GM12864 (cell line): Measurements from ENCODE around the gene LLGL1.

ENCODE experiments used
- DNase-seq: peaks from one replicate; pipeline ENCODE4 v3.0.0-alpha.2; 2011; ENCODE audit warnings: low read depth
- H3K4me3 ChIP-seq: 2 replicates; pipeline ENCODE4 v1.5.1; 2011; ENCODE audit warnings: mild to moderate bottlenecking, low read depth, low read length, control low read depth
- TF ChIP-seq, protein P1 (sequence below): IDR thresholded peaks from 2 replicates; pipeline ENCODE4 v1.5.1; 2011; ENCODE audit warnings: low read depth, mild to moderate bottlenecking, moderate library complexity, low read length, control low read depth, inconsistent platforms; ENCODE audit errors: missing control alignments

The LLGL1 gene

DNA sequence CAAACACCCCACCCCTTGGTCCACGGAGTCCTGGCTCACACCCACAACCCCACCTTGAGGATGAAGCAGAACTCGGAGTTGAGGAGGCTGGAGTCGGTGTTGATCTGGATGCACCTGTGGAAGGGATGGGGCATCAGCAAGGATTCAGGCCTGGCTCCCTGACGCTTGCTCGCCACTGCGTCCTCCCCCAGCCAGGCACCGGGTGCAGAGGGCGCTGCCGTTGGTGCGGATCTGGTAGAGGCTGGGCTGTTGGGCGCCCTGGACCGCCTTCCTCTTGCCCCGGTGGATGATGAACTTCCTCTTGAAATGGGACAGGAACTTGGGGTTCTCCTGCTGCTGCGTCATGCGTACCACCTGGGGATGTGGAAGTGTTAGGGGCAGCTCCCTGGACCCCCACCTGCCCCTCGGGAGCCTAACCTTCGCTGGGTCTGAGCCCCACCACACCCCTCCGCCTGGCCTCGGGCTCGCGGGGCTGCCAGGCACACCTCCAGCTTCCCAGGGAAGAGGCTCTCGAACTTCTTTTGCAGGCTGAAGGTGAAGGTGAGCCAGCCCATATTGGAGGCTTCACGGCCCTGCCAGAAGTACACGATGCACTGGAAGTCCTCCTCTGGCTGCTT lies 20.8 kb downstream of the LLGL1 start:
- H3K4me3 ChIP-seq = no peak overlapping the region
- no peak for DNase-seq
- TF ChIP-seq, protein P1, sequence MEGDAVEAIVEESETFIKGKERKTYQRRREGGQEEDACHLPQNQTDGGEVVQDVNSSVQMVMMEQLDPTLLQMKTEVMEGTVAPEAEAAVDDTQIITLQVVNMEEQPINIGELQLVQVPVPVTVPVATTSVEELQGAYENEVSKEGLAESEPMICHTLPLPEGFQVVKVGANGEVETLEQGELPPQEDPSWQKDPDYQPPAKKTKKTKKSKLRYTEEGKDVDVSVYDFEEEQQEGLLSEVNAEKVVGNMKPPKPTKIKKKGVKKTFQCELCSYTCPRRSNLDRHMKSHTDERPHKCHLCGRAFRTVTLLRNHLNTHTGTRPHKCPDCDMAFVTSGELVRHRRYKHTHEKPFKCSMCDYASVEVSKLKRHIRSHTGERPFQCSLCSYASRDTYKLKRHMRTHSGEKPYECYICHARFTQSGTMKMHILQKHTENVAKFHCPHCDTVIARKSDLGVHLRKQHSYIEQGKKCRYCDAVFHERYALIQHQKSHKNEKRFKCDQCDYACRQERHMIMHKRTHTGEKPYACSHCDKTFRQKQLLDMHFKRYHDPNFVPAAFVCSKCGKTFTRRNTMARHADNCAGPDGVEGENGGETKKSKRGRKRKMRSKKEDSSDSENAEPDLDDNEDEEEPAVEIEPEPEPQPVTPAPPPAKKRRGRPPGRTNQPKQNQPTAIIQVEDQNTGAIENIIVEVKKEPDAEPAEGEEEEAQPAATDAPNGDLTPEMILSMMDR = no peak

DNA sequence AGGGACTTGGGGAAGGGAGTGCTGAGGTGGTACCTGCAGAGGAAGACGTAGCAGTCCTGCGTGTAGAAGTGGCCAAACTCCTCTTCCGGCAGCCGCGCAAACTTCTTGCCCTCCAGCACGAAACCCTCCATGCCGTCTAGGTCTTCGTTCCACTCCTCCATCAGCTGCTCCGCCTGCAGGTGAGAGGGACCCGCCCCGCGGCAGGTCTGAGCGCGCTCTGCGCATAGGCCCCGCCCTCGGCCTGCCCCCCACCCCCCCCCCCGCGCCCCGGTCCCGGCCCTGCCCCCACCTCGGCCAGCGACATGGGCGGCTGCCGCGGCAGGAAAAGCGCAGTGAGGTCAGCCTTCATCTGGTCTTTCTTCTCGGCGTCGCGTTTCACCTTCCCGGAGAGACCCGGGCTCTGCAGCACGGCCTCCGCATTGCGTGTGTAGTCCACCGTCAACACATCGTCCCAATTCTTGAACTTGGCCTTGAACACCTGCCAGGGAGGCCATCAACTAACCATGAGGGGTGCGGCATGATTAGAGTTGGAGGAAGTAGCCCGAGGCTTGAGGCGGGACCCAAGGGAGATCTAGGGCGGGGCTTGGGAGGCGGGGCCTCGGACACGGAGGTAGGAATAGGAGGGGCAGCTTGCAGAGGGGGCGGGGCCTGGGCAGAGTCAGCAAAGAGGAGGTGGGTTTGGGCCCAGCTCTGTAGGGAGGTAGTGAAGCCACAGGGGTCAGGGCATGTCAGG lies 21.6 kb downstream of the LLGL1 start:
- TF ChIP-seq, protein P1 = no peak
- H3K4me3 ChIP-seq = no peak overlapping the region
- no peak for DNase-seq

GRCh38 chr17:18247613-18248001 lies 22.2 kb downstream of the LLGL1 start:
- DNase-seq = no peak
- H3K4me3 ChIP-seq = no peak overlapping the region
- TF ChIP-seq, protein P1 = no peak

DNA sequence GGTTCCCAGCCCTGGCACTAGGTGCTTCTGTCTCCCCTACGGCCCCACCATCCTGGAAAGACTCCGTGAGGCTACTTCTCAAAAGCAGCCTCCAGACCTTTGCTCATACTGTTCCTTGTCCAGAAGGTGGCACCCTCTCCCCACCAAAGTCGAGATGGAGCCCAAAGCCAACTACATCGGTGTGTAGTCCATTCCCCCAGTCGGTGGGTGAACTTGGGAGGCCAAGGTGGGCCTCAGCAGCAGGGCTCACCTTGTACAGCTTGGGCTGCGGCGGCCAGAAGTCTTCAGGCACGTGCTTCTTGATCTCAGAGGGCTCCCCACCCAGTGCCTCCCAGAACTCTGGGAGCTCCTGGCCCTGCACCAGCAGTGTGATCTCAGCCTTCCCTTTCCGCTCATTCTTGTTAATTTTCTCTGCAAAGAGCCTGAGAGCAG lies 22.9 kb downstream of the LLGL1 start:
- no peak overlapping the region for H3K4me3 ChIP-seq
- peak; percentile 26 for DNase-seq
- TF ChIP-seq, protein P1 = peak; percentile 75

GRCh38 chr17:18248811-18249210 lies 23.4 kb downstream of the LLGL1 start:
- no peak for DNase-seq
- TF ChIP-seq, protein P1 = no peak
- no peak overlapping the region for H3K4me3 ChIP-seq

DNA sequence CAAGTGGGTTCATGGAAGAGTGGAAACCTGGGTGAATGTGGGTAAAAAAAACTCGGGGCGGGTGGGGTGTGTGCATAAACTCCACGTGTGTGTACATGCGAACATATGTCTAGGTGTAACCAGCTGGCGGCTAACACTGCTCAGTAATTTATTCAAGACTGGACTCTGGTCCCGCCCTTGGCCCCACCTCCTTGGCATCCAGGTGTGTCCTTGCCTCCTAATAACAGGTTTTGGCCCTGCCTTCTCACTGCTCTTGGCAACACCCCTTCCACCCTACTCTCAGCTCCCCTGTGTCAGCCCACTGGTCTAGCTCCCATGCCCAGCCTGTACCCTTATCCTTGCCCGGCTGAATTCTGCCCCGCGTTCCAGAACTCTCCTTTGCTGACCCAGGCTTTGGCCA lies 24.8 kb downstream of the LLGL1 start:
- no peak overlapping the region for H3K4me3 ChIP-seq
- no peak for DNase-seq
- TF ChIP-seq, protein P1 = no peak

GRCh38 chr17:18250708-18251107 lies 25.3 kb downstream of the LLGL1 start:
- TF ChIP-seq, protein P1 = no peak
- DNase-seq = no peak
- no peak overlapping the region for H3K4me3 ChIP-seq
